ENCODE measurements around the gene WDR72. TPM values are rescaled to one million over a fixed set of nuclear protein-coding genes. Genes with fewer than 3 reads are reported as not detected.

WDR72 gene
- polyA plus RNA-seq, 1 of the 3 experiments (the other 2 are of a cell fraction): 0.02 TPM

GRCh38 chr15:53535886-53536285 lies 223.6 kb downstream of the WDR72 start:
- Histone ChIP-seq H3K4me3 (ENCODE audit: low read depth in 2 of 2, low read length in 1 of 2) (no peak overlapping the region), H3K9me3 (no peaks in the 10 kb centered on the region), H3K9me2 (no peaks in the 10 kb centered on the region), H3K4me1 (ENCODE audit: control insufficient read depth in 1 of 2, insufficient read depth in 2 of 2, low read depth in 1 of 2, low read length in 1 of 2) (no peaks in the 10 kb centered on the region), H3K79me2 (ENCODE audit: insufficient read depth) (no peaks in the 10 kb centered on the region), H3K9ac (no peak overlapping the region), H3K4me2 (no peak overlapping the region), H3K27ac (ENCODE audit: low read depth in 2 of 2, low read length in 1 of 2) (no peak overlapping the region), H3K36me3 (replicated peaks in 1 of 2; ENCODE audit: control insufficient read depth in 1 of 2, insufficient read depth in 2 of 2, low read length in 1 of 2) (no peaks in the 10 kb centered on the region), H3F3A (replicated peaks; ENCODE audit: insufficient read depth) (no peaks in the 10 kb centered on the region), H2AFZ (ENCODE audit: low read depth) (no peak overlapping the region), H3K27me3 (ENCODE audit: insufficient read depth) (no peaks in the 10 kb centered on the region), H4K20me1 (ENCODE audit: insufficient read depth) (no peaks in the 10 kb centered on the region)
- ChIA-PET POLR2A (no interaction called here), CTCF (no interaction called here)
- no peak for TF ChIP-seq RAD21 (IDR thresholded peaks at IDR 0.05; ENCODE audit: low read length)
- TF ChIP-seq FOXJ3 (CRISPR knock-in tag; IDR thresholded peaks at IDR 0.05): no peak
- no peak for TF ChIP-seq NRF1 (IDR thresholded peaks at IDR 0.05; ENCODE audit: low read depth, low read length)
- no peak for TF ChIP-seq YY1 (IDR thresholded peaks at IDR 0.05; ENCODE audit: low read depth)
- TF ChIP-seq MXI1 (IDR thresholded peaks at IDR 0.05; ENCODE audit: low read depth, low read length): no peak
- TF ChIP-seq, protein P1, sequence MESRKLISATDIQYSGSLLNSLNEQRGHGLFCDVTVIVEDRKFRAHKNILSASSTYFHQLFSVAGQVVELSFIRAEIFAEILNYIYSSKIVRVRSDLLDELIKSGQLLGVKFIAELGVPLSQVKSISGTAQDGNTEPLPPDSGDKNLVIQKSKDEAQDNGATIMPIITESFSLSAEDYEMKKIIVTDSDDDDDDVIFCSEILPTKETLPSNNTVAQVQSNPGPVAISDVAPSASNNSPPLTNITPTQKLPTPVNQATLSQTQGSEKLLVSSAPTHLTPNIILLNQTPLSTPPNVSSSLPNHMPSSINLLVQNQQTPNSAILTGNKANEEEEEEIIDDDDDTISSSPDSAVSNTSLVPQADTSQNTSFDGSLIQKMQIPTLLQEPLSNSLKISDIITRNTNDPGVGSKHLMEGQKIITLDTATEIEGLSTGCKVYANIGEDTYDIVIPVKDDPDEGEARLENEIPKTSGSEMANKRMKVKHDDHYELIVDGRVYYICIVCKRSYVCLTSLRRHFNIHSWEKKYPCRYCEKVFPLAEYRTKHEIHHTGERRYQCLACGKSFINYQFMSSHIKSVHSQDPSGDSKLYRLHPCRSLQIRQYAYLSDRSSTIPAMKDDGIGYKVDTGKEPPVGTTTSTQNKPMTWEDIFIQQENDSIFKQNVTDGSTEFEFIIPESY (IDR thresholded peaks at IDR 0.05; ENCODE audit: borderline replicate concordance, low read depth): no peak
- no peak for TF ChIP-seq RXRA (IDR thresholded peaks at IDR 0.05; ENCODE audit: borderline replicate concordance, low read depth)
- no peak for TF ChIP-seq CHD2 (IDR thresholded peaks at IDR 0.05; ENCODE audit: low read length, partially characterized antibody)
- TF ChIP-seq, protein P2, sequence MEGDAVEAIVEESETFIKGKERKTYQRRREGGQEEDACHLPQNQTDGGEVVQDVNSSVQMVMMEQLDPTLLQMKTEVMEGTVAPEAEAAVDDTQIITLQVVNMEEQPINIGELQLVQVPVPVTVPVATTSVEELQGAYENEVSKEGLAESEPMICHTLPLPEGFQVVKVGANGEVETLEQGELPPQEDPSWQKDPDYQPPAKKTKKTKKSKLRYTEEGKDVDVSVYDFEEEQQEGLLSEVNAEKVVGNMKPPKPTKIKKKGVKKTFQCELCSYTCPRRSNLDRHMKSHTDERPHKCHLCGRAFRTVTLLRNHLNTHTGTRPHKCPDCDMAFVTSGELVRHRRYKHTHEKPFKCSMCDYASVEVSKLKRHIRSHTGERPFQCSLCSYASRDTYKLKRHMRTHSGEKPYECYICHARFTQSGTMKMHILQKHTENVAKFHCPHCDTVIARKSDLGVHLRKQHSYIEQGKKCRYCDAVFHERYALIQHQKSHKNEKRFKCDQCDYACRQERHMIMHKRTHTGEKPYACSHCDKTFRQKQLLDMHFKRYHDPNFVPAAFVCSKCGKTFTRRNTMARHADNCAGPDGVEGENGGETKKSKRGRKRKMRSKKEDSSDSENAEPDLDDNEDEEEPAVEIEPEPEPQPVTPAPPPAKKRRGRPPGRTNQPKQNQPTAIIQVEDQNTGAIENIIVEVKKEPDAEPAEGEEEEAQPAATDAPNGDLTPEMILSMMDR (IDR thresholded peaks at IDR 0.05): no peak
- TF ChIP-seq FOSL2 (IDR thresholded peaks at IDR 0.05; ENCODE audit: borderline replicate concordance, low read depth): no peak
- no peak for TF ChIP-seq TCF12 (IDR thresholded peaks at IDR 0.05)
- TF ChIP-seq, protein P3, sequence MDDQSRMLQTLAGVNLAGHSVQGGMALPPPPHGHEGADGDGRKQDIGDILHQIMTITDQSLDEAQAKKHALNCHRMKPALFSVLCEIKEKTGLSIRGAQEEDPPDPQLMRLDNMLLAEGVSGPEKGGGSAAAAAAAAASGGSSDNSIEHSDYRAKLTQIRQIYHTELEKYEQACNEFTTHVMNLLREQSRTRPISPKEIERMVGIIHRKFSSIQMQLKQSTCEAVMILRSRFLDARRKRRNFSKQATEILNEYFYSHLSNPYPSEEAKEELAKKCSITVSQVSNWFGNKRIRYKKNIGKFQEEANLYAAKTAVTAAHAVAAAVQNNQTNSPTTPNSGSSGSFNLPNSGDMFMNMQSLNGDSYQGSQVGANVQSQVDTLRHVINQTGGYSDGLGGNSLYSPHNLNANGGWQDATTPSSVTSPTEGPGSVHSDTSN (IDR thresholded peaks at IDR 0.05): no peak
- TF ChIP-seq, protein P4, sequence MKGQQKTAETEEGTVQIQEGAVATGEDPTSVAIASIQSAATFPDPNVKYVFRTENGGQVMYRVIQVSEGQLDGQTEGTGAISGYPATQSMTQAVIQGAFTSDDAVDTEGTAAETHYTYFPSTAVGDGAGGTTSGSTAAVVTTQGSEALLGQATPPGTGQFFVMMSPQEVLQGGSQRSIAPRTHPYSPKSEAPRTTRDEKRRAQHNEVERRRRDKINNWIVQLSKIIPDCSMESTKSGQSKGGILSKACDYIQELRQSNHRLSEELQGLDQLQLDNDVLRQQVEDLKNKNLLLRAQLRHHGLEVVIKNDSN (IDR thresholded peaks at IDR 0.05; ENCODE audit: borderline replicate concordance, low read depth): no peak
- no peak for TF ChIP-seq JUND (IDR thresholded peaks at IDR 0.05)
- no peak for TF ChIP-seq MAX (IDR thresholded peaks at IDR 0.05; ENCODE audit: low read depth)
- no peak for TF ChIP-seq RCOR1 (IDR thresholded peaks at IDR 0.05; ENCODE audit: low read length)
- WGBS (ENCODE audit: low lambda C conversion rate): 19% methylated on average over 4 of the region's 4 CpGs
- DNase-seq: no peak
